Epithelial cell of esophagus (primary cell): ENCODE results near the gene SLC16A11.

Experiments used
- DNase-seq: peaks from one replicate; pipeline ENCODE4 v3.0.0; 2010; ENCODE audit warnings: low read depth
- H3K4me3 ChIP-seq: 2 replicates; pipeline ENCODE4 v1.5.1; 2011; ENCODE audit warnings: mild to moderate bottlenecking, low read length, control low read depth
- TF ChIP-seq, protein P1 (sequence below): IDR thresholded peaks from 2 replicates; pipeline ENCODE4 v1.5.1; 2011; ENCODE audit warnings: low read depth, mild to moderate bottlenecking, low read length, control low read depth, inconsistent platforms; ENCODE audit not compliant: insufficient read depth; ENCODE audit errors: missing control alignments

SLC16A11 gene

DNA sequence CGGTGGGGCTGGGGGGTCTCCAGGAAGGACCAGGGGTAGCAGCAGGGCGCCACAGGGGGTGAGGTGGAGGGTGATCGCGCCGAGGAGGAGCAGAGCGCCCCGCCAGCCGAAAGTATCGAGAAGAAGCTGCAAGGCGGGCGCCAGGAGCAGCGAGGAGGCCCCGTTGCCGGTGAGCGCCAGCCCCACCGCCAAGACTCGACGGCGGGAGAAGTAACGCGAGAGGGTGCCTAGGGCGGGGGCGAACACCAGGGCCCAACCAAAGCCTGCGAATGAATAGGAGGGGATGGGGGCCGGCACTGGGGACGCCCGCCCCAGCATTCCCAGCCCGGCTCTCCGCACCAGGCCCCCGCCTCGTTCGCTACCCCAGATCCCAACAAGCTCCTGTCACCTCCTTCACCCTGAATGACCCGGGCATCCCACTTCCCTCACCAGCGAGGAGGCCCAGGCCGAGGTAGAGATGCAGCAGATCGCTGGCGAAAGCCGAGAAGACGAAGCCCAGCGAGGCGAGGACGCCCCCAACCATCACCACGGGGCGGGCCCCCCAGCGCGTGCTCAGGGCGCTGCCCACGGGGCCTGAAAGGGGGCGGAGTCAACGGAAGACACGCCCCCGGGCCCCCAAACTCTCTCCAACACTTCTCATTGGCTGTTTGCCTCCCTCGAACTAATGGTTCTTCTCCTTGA, 1.3 kb downstream of the SLC16A11 start:
- DNase-seq, result no peak
- TF ChIP-seq, protein P1, sequence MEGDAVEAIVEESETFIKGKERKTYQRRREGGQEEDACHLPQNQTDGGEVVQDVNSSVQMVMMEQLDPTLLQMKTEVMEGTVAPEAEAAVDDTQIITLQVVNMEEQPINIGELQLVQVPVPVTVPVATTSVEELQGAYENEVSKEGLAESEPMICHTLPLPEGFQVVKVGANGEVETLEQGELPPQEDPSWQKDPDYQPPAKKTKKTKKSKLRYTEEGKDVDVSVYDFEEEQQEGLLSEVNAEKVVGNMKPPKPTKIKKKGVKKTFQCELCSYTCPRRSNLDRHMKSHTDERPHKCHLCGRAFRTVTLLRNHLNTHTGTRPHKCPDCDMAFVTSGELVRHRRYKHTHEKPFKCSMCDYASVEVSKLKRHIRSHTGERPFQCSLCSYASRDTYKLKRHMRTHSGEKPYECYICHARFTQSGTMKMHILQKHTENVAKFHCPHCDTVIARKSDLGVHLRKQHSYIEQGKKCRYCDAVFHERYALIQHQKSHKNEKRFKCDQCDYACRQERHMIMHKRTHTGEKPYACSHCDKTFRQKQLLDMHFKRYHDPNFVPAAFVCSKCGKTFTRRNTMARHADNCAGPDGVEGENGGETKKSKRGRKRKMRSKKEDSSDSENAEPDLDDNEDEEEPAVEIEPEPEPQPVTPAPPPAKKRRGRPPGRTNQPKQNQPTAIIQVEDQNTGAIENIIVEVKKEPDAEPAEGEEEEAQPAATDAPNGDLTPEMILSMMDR, result no peak
- peak overlapping the region; percentile 35 for H3K4me3 ChIP-seq

DNA sequence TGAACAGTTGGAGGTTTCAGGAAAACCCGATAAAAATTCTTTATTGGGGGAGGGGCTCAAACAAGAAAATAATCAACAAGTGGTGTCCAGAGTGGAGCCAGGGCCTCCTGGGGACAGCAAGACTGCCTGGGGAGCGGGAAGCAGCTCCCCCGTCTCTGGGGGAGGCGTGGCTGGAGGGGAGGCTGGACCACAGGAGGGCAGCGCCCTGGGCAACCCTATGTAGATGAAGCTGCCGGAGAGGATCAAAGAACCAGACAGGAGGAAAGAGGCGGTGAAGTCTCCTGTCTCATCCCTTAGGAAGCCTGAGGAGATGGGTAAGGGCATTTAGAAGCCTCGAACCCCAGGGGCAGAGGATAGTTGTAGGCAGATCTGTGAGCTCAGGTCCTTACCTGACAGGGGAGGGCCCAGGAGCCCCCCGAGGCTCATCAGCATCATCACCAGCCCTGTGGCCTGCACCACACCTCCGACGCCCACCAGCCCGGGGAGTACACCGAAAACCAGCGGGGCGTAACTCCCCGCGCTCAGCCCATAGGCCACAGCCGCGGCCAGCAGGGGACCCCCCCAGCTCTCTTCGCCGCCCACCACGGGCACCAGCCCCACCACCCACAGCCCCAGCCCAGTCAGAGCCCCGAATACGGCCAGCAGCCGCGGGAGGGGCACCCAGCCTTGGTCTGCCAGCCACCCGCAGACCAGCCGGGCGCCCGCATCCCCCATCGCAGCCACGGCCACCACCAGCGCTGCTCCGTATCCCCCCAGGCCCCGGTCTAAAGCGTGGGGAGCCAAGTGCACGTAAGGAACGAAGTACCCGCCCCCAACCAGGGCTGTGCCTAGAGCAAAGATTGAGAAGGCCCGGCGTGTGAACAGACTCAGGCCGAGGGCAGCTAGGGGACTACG, 2.0 kb downstream of the SLC16A11 start:
- TF ChIP-seq, protein P1, result no peak
- DNase-seq, result no peak
- H3K4me3 ChIP-seq, result no peak overlapping the region

DNA sequence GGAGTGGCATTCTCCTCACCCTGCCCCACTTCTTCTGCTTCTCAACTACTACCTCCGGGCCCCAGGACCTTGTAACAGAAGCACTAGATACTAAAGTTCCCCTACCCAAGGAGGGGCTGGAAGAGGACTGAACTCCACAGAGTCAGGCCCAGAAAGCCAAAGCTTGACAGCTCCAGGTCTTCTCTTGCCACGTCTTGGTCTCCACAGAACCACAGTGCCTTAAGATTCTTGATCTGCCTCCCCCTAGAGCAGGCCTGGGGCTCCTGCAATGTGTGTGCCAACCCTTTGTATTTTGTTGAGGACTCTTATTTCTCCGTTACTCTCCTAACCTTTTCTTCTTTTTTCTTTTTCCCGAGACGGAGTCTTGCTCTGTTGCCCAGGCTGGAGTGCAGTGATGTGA, 4.1 kb downstream of the SLC16A11 start:
- no peak overlapping the region for H3K4me3 ChIP-seq
- TF ChIP-seq, protein P1, result no peak
- no peak for DNase-seq

DNA sequence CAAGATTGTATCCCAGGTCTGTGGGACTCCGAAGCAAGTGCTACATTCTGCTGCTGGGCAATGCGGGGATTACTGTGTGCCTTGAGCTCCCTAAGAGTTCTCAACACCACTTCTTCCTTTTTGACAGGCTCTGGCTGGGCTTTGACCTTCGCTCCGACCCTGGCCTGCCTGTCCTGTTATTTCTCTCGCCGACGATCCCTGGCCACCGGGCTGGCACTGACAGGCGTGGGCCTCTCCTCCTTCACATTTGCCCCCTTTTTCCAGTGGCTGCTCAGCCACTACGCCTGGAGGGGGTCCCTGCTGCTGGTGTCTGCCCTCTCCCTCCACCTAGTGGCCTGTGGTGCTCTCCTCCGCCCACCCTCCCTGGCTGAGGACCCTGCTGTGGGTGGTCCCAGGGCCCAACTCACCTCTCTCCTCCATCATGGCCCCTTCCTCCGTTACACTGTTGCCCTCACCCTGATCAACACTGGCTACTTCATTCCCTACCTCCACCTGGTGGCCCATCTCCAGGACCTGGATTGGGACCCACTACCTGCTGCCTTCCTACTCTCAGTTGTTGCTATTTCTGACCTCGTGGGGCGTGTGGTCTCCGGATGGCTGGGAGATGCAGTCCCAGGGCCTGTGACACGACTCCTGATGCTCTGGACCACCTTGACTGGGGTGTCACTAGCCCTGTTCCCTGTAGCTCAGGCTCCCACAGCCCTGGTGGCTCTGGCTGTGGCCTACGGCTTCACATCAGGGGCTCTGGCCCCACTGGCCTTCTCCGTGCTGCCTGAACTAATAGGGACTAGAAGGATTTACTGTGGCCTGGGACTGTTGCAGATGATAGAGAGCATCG, 5.6 kb downstream of the SLC16A11 start:
- TF ChIP-seq, protein P1, result no peak

DNA sequence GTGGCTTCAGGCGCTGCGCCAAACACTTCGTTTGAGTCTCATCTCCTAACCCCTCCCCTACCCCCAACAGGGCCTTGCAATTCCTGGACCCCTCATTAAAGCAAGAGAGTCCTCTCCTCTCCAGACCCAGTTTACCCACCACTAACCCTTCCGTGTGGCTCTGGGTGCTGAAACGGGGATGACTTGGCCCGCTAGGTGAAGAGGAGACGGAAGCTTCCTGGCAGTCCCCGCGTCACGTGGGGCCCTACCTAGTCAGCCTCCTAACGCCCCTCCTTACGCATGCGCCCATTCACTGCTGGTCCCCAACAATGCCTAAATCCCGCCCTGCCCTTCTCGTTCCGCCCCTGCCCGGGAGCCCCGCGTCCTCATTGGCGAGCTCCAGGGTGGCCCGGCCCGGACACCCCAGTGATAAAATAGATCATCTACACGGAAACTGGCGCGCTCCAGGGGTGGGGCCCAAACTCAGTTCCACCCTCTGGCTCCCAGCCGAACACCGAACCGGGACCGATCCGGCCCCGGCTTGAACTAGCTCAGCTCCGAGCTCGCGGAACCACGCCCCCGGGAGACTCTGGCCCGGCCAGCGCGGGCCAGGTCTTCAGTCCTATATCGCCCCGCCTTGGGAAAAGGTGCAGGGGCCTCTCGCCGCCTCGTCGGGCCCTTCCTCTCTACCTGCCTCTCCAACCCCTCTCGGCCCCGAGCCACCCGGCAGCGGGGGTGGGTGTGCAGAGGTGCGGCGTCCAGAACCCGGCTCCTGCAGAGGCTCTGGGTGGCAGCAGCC, 8.1 kb downstream of the SLC16A11 start, which contains the start of gene SLC16A13:
SLC16A13 (plus strand) TSS at position 425 of the 778 bp plus-strand sequence. CDS start 368 bp downstream, outside the sequence.
- peak; percentile 99 for DNase-seq
- TF ChIP-seq, protein P1, result no peak
- peak within 1 kb of the TSS; percentile 65 for H3K4me3 ChIP-seq

More for the DNA sequence above, 5.6 kb downstream of the SLC16A11 start:
- DNase-seq, result no peak
- no peak overlapping the region for H3K4me3 ChIP-seq
